Progenitor cell of endocrine pancreas (in vitro differentiated cells): ENCODE data around the gene MMD. TPM values are rescaled to one million over a fixed set of nuclear protein-coding genes. Genes with fewer than 3 reads are reported as not detected.

Experiments used
- DNase-seq: peaks from one replicate; pipeline ENCODE4 v3.0.0; 2021; ENCODE audit warnings: low spot score; ENCODE audit not compliant: unreplicated experiment
- H3K27ac Mint-ChIP-seq: 2 replicates; pipeline ENCODE4 v1.8.0; 2021; ENCODE audit warnings: mild to moderate bottlenecking, moderate library complexity, mixed read lengths
- H3K27me3 Mint-ChIP-seq: 2 replicates; pipeline ENCODE4 v1.8.0; 2021; ENCODE audit warnings: mixed read lengths
- H3K36me3 Mint-ChIP-seq: 2 replicates; pipeline ENCODE4 v1.8.0; 2022; ENCODE audit warnings: mixed read lengths; ENCODE audit not compliant: insufficient read depth
- H3K4me1 Mint-ChIP-seq: 2 replicates; pipeline ENCODE4 v1.8.0; 2021; ENCODE audit warnings: low read depth, mixed read lengths
- H3K4me3 Mint-ChIP-seq: 2 replicates; pipeline ENCODE4 v1.8.0; 2021; ENCODE audit warnings: low read depth, mild to moderate bottlenecking, moderate library complexity, mixed read lengths
- H3K9me3 Mint-ChIP-seq: 2 replicates; pipeline ENCODE4 v1.8.0; 2021; ENCODE audit warnings: low read depth, mixed read lengths
- CTCF ChIP-seq: fragments of 200-600 bp; sonication (generic); IDR thresholded peaks from one replicate; pipeline ENCODE4 v1.5.0; 2021; ENCODE audit warnings: antibody characterized with exemption, mild to moderate bottlenecking; ENCODE audit not compliant: unreplicated experiment
- total RNA-seq: library from RNA; stranded (reverse); gene quantifications from 2 replicates; pipeline ENCODE4 v1.2.1, GENCODE V29; 2021

Gene MMD
- total RNA-seq, 1 donor from 2014 or later = 22.1 TPM

- no peaks in the 10 kb centered on the region for H3K27me3 Mint-ChIP-seq
- no peak for TF ChIP-seq CTCF
- H3K4me1 Mint-ChIP-seq = peaks cover 1% of the 10 kb centered on the region
- DNase-seq = no peak
- H3K27ac Mint-ChIP-seq = no peak overlapping the region
- H3K4me3 Mint-ChIP-seq = no peak overlapping the region
- no peaks in the 10 kb centered on the region for H3K36me3 Mint-ChIP-seq
- H3K9me3 Mint-ChIP-seq = peaks cover 3% of the 10 kb centered on the region
Measured at GRCh38 chr17:55452139-55452790, 30.6 kb upstream of the MMD start.

- no peaks in the 10 kb centered on the region for H3K27me3 Mint-ChIP-seq
- H3K9me3 Mint-ChIP-seq = peaks cover 3% of the 10 kb centered on the region
- DNase-seq = no peak
- H3K4me3 Mint-ChIP-seq = no peak overlapping the region
- no peak overlapping the region for H3K27ac Mint-ChIP-seq
- H3K36me3 Mint-ChIP-seq = no peaks in the 10 kb centered on the region
- no peak for TF ChIP-seq CTCF
- H3K4me1 Mint-ChIP-seq = peaks cover 3% of the 10 kb centered on the region
Measured at GRCh38 chr17:55451758-55452138, 30.1 kb upstream of the MMD start.

GRCh38 chr17:55451203-55451641 lies 29.6 kb upstream of the MMD start:
- Mint-ChIP-seq H3K9me3 (peaks cover 3% of the 10 kb centered on the region), H3K4me3 (no peak overlapping the region), H3K4me1 (peaks cover 7% of the 10 kb centered on the region), H3K36me3 (no peaks in the 10 kb centered on the region), H3K27me3 (no peaks in the 10 kb centered on the region), H3K27ac (no peak overlapping the region)
- DNase-seq = no peak
- TF ChIP-seq CTCF = no peak

- no peak for TF ChIP-seq CTCF
- no peak overlapping the region for H3K4me3 Mint-ChIP-seq
- no peak overlapping the region for H3K27ac Mint-ChIP-seq
- no peak for DNase-seq
- H3K4me1 Mint-ChIP-seq = peaks cover 7% of the 10 kb centered on the region
- H3K9me3 Mint-ChIP-seq = peaks cover 3% of the 10 kb centered on the region
- no peaks in the 10 kb centered on the region for H3K27me3 Mint-ChIP-seq
- H3K36me3 Mint-ChIP-seq = no peaks in the 10 kb centered on the region
Measured at GRCh38 chr17:55450232-55450825, 28.7 kb upstream of the MMD start.

- no peak overlapping the region for H3K27ac Mint-ChIP-seq
- no peaks in the 10 kb centered on the region for H3K36me3 Mint-ChIP-seq
- no peak for DNase-seq
- peaks cover 3% of the 10 kb centered on the region for H3K9me3 Mint-ChIP-seq
- H3K27me3 Mint-ChIP-seq = no peaks in the 10 kb centered on the region
- no peak for TF ChIP-seq CTCF
- H3K4me1 Mint-ChIP-seq = peaks cover 17% of the 10 kb centered on the region
- no peak overlapping the region for H3K4me3 Mint-ChIP-seq
Measured at GRCh38 chr17:55448681-55449080, 27.0 kb upstream of the MMD start.
